ENCODE measurements around the gene ACE.

GRCh38 chr17:63497708-63498483 is 21.0 kb downstream of the ACE start:
- no peak for TF ChIP-seq EZH2 (IDR thresholded peaks at IDR 0.05)
- TF ChIP-seq CTCF (IDR thresholded peaks at IDR 0.05) = peak; percentile 44
- no peak for TF ChIP-seq EZH2phosphoT487 (IDR thresholded peaks at IDR 0.05)

Measured in neural progenitor cell (in vitro differentiated cells).